Mononuclear cell (primary cell): ENCODE data around the gene FRMD4A. TPM values are rescaled to one million over a fixed set of nuclear protein-coding genes. Genes with fewer than 3 reads are reported as not detected.

Experiments used
- H3K27me3 ChIP-seq: 2 replicates; pipeline ENCODE4 v1.6.0; 2011; ENCODE audit warnings: low read length, control low read depth; ENCODE audit not compliant: insufficient read depth
- H3K4me1 ChIP-seq: 2 replicates; pipeline ENCODE4 v1.5.1; 2011; ENCODE audit warnings: mild to moderate bottlenecking, low read length, control low read depth; ENCODE audit not compliant: insufficient read depth
- H3K4me3 ChIP-seq: 2 replicates; pipeline ENCODE4 v1.5.1; 2011; ENCODE audit warnings: mild to moderate bottlenecking, low read length, moderate library complexity
- H3K9me3 ChIP-seq: 2 replicates; pipeline ENCODE4 v1.5.1; 2011; ENCODE audit warnings: low read depth, mild to moderate bottlenecking, control low read depth, low read length
- total RNA-seq: library from RNA; depleted of rRNA; stranded (reverse); fragments of >200 nt; gene quantifications from one replicate; pipeline ENCODE4 v1.2.3, GENCODE V29; 2012

The FRMD4A gene
- total RNA-seq, 1 donor, result 0.63 TPM

GRCh38 chr10:13658871-13659685, 671.6 kb downstream of the FRMD4A start:
- H3K4me3 ChIP-seq, result no peak overlapping the region
- H3K27me3 ChIP-seq, result no peaks in the 10 kb centered on the region

GRCh38 chr10:13658264-13658663, 672.5 kb downstream of the FRMD4A start:
- H3K27me3 ChIP-seq, result no peaks in the 10 kb centered on the region
- peaks cover 17% of the 10 kb centered on the region for H3K4me1 ChIP-seq
- H3K4me3 ChIP-seq, result no peak overlapping the region
- no peaks in the 10 kb centered on the region for H3K9me3 ChIP-seq

More at GRCh38 chr10:13658871-13659685, 671.6 kb downstream of the FRMD4A start:
- no peaks in the 10 kb centered on the region for H3K9me3 ChIP-seq
- peaks cover 17% of the 10 kb centered on the region for H3K4me1 ChIP-seq

GRCh38 chr10:13657101-13657680, 673.5 kb downstream of the FRMD4A start:
- Histone ChIP-seq H3K4me3 (no peak overlapping the region), H3K27me3 (no peaks in the 10 kb centered on the region), H3K4me1 (peaks cover 17% of the 10 kb centered on the region), H3K9me3 (no peaks in the 10 kb centered on the region)

- H3K4me1 ChIP-seq, result peaks cover 17% of the 10 kb centered on the region
- no peak overlapping the region for H3K4me3 ChIP-seq
- H3K9me3 ChIP-seq, result no peaks in the 10 kb centered on the region
- no peaks in the 10 kb centered on the region for H3K27me3 ChIP-seq
These were observed 674.2 kb downstream of the FRMD4A start for GRCh38 chr10:13656337-13657100.

GRCh38 chr10:13654846-13655245, 675.9 kb downstream of the FRMD4A start:
- Histone ChIP-seq H3K4me1 (peaks cover 12% of the 10 kb centered on the region), H3K4me3 (no peak overlapping the region), H3K27me3 (no peaks in the 10 kb centered on the region), H3K9me3 (no peaks in the 10 kb centered on the region)

GRCh38 chr10:13654118-13654830, 676.5 kb downstream of the FRMD4A start:
- Histone ChIP-seq H3K9me3 (no peaks in the 10 kb centered on the region), H3K4me1 (peaks cover 6% of the 10 kb centered on the region), H3K4me3 (no peak overlapping the region), H3K27me3 (no peaks in the 10 kb centered on the region)

- H3K4me1 ChIP-seq, result no peaks in the 10 kb centered on the region
- H3K4me3 ChIP-seq, result no peak overlapping the region
- no peaks in the 10 kb centered on the region for H3K9me3 ChIP-seq
- H3K27me3 ChIP-seq, result no peaks in the 10 kb centered on the region
These were observed 677.9 kb downstream of the FRMD4A start for GRCh38 chr10:13652860-13653259.

GRCh38 chr10:13651969-13652720, 678.6 kb downstream of the FRMD4A start:
- Histone ChIP-seq H3K9me3 (no peaks in the 10 kb centered on the region), H3K27me3 (no peaks in the 10 kb centered on the region), H3K4me3 (no peak overlapping the region), H3K4me1 (no peaks in the 10 kb centered on the region)

GRCh38 chr10:13650961-13651360, 679.8 kb downstream of the FRMD4A start:
- no peaks in the 10 kb centered on the region for H3K9me3 ChIP-seq
- no peaks in the 10 kb centered on the region for H3K4me1 ChIP-seq
- no peak overlapping the region for H3K4me3 ChIP-seq
- H3K27me3 ChIP-seq, result no peaks in the 10 kb centered on the region

GRCh38 chr10:13649844-13650520, 680.7 kb downstream of the FRMD4A start:
- H3K4me1 ChIP-seq, result no peaks in the 10 kb centered on the region
- H3K9me3 ChIP-seq, result no peaks in the 10 kb centered on the region
- no peak overlapping the region for H3K4me3 ChIP-seq
- no peaks in the 10 kb centered on the region for H3K27me3 ChIP-seq

- Histone ChIP-seq H3K4me3 (no peak overlapping the region), H3K27me3 (no peaks in the 10 kb centered on the region), H3K9me3 (no peaks in the 10 kb centered on the region), H3K4me1 (no peaks in the 10 kb centered on the region)
These were observed 682.3 kb downstream of the FRMD4A start for GRCh38 chr10:13648425-13648824.

GRCh38 chr10:13644866-13645265, 685.9 kb downstream of the FRMD4A start:
- H3K4me3 ChIP-seq, result no peak overlapping the region
- no peaks in the 10 kb centered on the region for H3K4me1 ChIP-seq
- H3K27me3 ChIP-seq, result no peaks in the 10 kb centered on the region
- H3K9me3 ChIP-seq, result peaks cover 8% of the 10 kb centered on the region

GRCh38 chr10:13643016-13643415, 687.7 kb downstream of the FRMD4A start:
- H3K4me1 ChIP-seq, result no peaks in the 10 kb centered on the region
- H3K4me3 ChIP-seq, result no peak overlapping the region
- peaks cover 8% of the 10 kb centered on the region for H3K9me3 ChIP-seq
- no peaks in the 10 kb centered on the region for H3K27me3 ChIP-seq

- Histone ChIP-seq H3K27me3 (no peaks in the 10 kb centered on the region), H3K9me3 (peaks cover 8% of the 10 kb centered on the region), H3K4me1 (no peaks in the 10 kb centered on the region), H3K4me3 (no peak overlapping the region)
These were observed 688.4 kb downstream of the FRMD4A start for GRCh38 chr10:13642293-13642692.
